Measurements from ENCODE around the gene TFE3.
"Not testable (repeated sequence)": the region's sequence is repeated elsewhere in the genome, so short reads cannot be mapped to it uniquely, and the experiment has no call there.

The TFE3 gene

GRCh38 chrX:48996969-48997368 lies 46.2 kb downstream of the TFE3 start:
- H3K27ac Mint-ChIP-seq: no peak overlapping the region
- no peaks in the 10 kb centered on the region for H3K27me3 Mint-ChIP-seq (ENCODE audit: low read depth)
- peaks cover 7% of the 10 kb centered on the region for H3K4me1 Mint-ChIP-seq
- no peak overlapping the region for H3K4me3 Mint-ChIP-seq
- peaks cover 21% of the 10 kb centered on the region for H3K9me3 Mint-ChIP-seq
- TF ChIP-seq CTCF (IDR thresholded peaks at IDR 0.05; ENCODE audit: unreplicated experiment in 3 of 3): no peak
- H3K36me3 Mint-ChIP-seq (ENCODE audit: low read depth): peaks cover 58% of the 10 kb centered on the region

- Mint-ChIP-seq H3K9me3 (peaks cover 7% of the 10 kb centered on the region), H3K36me3 (ENCODE audit: low read depth) (peaks cover 45% of the 10 kb centered on the region), H3K27ac (no peak overlapping the region), H3K4me3 (no peak overlapping the region), H3K4me1 (no peaks in the 10 kb centered on the region), H3K27me3 (ENCODE audit: low read depth) (no peaks in the 10 kb centered on the region)
- no peak for TF ChIP-seq CTCF (IDR thresholded peaks at IDR 0.05; ENCODE audit: unreplicated experiment in 3 of 3)
Measured at GRCh38 chrX:48992341-48992740, 50.8 kb downstream of the TFE3 start.

GRCh38 chrX:48989483-48989882 lies 53.7 kb downstream of the TFE3 start:
- no peak for TF ChIP-seq CTCF (IDR thresholded peaks at IDR 0.05; ENCODE audit: unreplicated experiment in 3 of 3)
- H3K9me3 Mint-ChIP-seq: peaks cover 9% of the 10 kb centered on the region
- H3K27me3 Mint-ChIP-seq (ENCODE audit: low read depth): no peaks in the 10 kb centered on the region
- H3K27ac Mint-ChIP-seq: no peak overlapping the region
- no peaks in the 10 kb centered on the region for H3K4me1 Mint-ChIP-seq
- H3K4me3 Mint-ChIP-seq: no peak overlapping the region
- peaks cover 34% of the 10 kb centered on the region for H3K36me3 Mint-ChIP-seq (ENCODE audit: low read depth)

- Mint-ChIP-seq H3K9me3 (peaks cover 12% of the 10 kb centered on the region), H3K27ac (no peak overlapping the region), H3K27me3 (ENCODE audit: low read depth) (peaks cover 6% of the 10 kb centered on the region), H3K36me3 (ENCODE audit: low read depth) (peaks cover 50% of the 10 kb centered on the region), H3K4me1 (no peaks in the 10 kb centered on the region), H3K4me3 (no peak overlapping the region)
- no peak for TF ChIP-seq CTCF (IDR thresholded peaks at IDR 0.05; ENCODE audit: unreplicated experiment in 3 of 3)
Measured at GRCh38 chrX:48983896-48984295, 59.3 kb downstream of the TFE3 start.

GRCh38 chrX:48983081-48983480 lies 60.1 kb downstream of the TFE3 start:
- Mint-ChIP-seq H3K36me3 (ENCODE audit: low read depth) (peaks cover 50% of the 10 kb centered on the region), H3K27me3 (ENCODE audit: low read depth) (peaks cover 6% of the 10 kb centered on the region), H3K4me3 (no peak overlapping the region), H3K27ac (no peak overlapping the region), H3K4me1 (no peaks in the 10 kb centered on the region), H3K9me3 (peaks cover 14% of the 10 kb centered on the region)
- TF ChIP-seq CTCF (IDR thresholded peaks at IDR 0.05; ENCODE audit: unreplicated experiment in 3 of 3): no peak

- Mint-ChIP-seq H3K36me3 (ENCODE audit: low read depth) (peaks cover 51% of the 10 kb centered on the region), H3K9me3 (peaks cover 14% of the 10 kb centered on the region), H3K27ac (no peak overlapping the region), H3K27me3 (ENCODE audit: low read depth) (peaks cover 6% of the 10 kb centered on the region), H3K4me3 (no peak overlapping the region), H3K4me1 (no peaks in the 10 kb centered on the region)
- TF ChIP-seq CTCF (IDR thresholded peaks at IDR 0.05; ENCODE audit: unreplicated experiment in 3 of 3): no peak
Measured at GRCh38 chrX:48981178-48981577, 62.0 kb downstream of the TFE3 start.

GRCh38 chrX:48980341-48980740 lies 62.8 kb downstream of the TFE3 start:
- H3K4me3 Mint-ChIP-seq; H3K4me1 Mint-ChIP-seq; H3K27ac Mint-ChIP-seq; H3K27me3 Mint-ChIP-seq (ENCODE audit: low read depth): not testable (repeated sequence)
- H3K9me3 Mint-ChIP-seq: peaks cover 13% of the 10 kb centered on the region
- peaks cover 53% of the 10 kb centered on the region for H3K36me3 Mint-ChIP-seq (ENCODE audit: low read depth)
